Mesothelial cell of epicardium (in vitro differentiated cells): Measurements from ENCODE around the gene MUCL1. TPM values are rescaled to one million over a fixed set of nuclear protein-coding genes. Genes with fewer than 3 reads are reported as not detected.
"Not testable (repeated sequence)": the region's sequence is repeated elsewhere in the genome, so short reads cannot be mapped to it uniquely, and the experiment has no call there.

Source experiments
- DNase-seq, 2 experiments: peaks; one replicate each; pipeline ENCODE4 v3.0.0; 2021; ENCODE audit warnings: low spot score in 2 of 2; ENCODE audit not compliant: unreplicated experiment in 2 of 2
- H3K27ac Mint-ChIP-seq: 2 replicates; pipeline ENCODE4 v1.8.0; 2021; ENCODE audit warnings: mixed read lengths
- H3K27me3 Mint-ChIP-seq: 2 replicates; pipeline ENCODE4 v1.8.0; 2021; ENCODE audit warnings: low read depth, mixed read lengths
- H3K36me3 Mint-ChIP-seq: 2 replicates; pipeline ENCODE4 v1.8.0; 2021; ENCODE audit warnings: mixed read lengths
- H3K4me1 Mint-ChIP-seq: 2 replicates; pipeline ENCODE4 v1.8.0; 2021; ENCODE audit warnings: mixed read lengths
- H3K4me3 Mint-ChIP-seq: 2 replicates; pipeline ENCODE4 v1.8.0; 2021; ENCODE audit warnings: mild to moderate bottlenecking, moderate library complexity, mixed read lengths
- H3K9me3 Mint-ChIP-seq: 2 replicates; pipeline ENCODE4 v1.8.0; 2021; ENCODE audit warnings: mixed read lengths
- total RNA-seq: library from RNA; stranded (reverse); gene quantifications from 3 replicates; pipeline ENCODE4 v1.2.1, GENCODE V29; 2021
- TF ChIP-seq, protein P1 (sequence below): fragments of 200-600 bp; sonication (generic); IDR thresholded peaks from one replicate; pipeline ENCODE4 v1.5.0; 2021; ENCODE audit warnings: antibody characterized with exemption; ENCODE audit not compliant: unreplicated experiment

The MUCL1 gene
- total RNA-seq, 1 donor from 2014 or later: not detected

DNA sequence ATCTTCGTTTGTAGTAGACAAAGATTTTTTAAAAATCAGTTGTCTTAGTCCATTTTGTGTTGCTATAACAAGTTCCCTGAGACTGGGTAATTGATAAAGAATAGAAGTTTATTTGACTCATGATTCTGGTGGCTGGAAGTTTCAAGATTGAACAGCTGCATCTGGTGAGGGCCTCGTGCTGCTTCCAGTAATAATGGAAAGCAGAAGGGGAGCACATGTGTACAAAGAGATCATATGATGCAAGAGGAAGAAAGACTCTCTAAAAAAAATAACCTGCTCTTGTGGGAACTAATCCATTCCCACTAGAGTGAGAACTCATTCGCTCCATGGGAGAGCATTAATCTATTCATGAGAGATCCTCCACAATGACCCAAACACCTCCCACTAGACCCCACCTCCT lies 24.8 kb downstream of the MUCL1 start:
- TF ChIP-seq, protein P1, sequence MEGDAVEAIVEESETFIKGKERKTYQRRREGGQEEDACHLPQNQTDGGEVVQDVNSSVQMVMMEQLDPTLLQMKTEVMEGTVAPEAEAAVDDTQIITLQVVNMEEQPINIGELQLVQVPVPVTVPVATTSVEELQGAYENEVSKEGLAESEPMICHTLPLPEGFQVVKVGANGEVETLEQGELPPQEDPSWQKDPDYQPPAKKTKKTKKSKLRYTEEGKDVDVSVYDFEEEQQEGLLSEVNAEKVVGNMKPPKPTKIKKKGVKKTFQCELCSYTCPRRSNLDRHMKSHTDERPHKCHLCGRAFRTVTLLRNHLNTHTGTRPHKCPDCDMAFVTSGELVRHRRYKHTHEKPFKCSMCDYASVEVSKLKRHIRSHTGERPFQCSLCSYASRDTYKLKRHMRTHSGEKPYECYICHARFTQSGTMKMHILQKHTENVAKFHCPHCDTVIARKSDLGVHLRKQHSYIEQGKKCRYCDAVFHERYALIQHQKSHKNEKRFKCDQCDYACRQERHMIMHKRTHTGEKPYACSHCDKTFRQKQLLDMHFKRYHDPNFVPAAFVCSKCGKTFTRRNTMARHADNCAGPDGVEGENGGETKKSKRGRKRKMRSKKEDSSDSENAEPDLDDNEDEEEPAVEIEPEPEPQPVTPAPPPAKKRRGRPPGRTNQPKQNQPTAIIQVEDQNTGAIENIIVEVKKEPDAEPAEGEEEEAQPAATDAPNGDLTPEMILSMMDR: no peak

DNA sequence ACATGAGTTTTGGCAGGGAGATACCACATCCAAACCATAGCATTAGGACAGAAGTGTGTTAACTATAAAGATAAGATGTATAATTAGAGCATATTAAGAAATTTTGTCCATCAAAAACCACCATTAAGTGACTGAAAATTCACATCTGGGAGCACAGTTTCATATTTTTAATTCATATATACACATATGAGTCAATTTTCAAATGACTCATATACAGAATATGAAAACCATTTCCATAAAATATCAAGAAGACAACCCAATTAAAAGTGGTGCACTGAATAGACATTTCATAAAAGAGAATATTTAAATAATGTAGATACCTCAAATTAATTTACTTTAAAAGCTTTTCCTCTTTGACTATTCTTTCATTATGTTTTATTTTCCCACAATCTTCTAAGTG lies 25.3 kb downstream of the MUCL1 start:
- H3K27me3 Mint-ChIP-seq: no peaks in the 10 kb centered on the region
- TF ChIP-seq, protein P1: no peak
- no peak overlapping the region for H3K4me3 Mint-ChIP-seq
- no peak for DNase-seq
- H3K36me3 Mint-ChIP-seq: no peaks in the 10 kb centered on the region
- no peaks in the 10 kb centered on the region for H3K4me1 Mint-ChIP-seq
- no peak overlapping the region for H3K27ac Mint-ChIP-seq
- H3K9me3 Mint-ChIP-seq: no peaks in the 10 kb centered on the region

More for the DNA sequence above, 24.8 kb downstream of the MUCL1 start:
- no peak for DNase-seq
- H3K27me3 Mint-ChIP-seq: no peaks in the 10 kb centered on the region
- H3K9me3 Mint-ChIP-seq: no peaks in the 10 kb centered on the region
- no peak overlapping the region for H3K27ac Mint-ChIP-seq
- no peaks in the 10 kb centered on the region for H3K4me1 Mint-ChIP-seq
- H3K36me3 Mint-ChIP-seq: no peaks in the 10 kb centered on the region
- H3K4me3 Mint-ChIP-seq: no peak overlapping the region

DNA sequence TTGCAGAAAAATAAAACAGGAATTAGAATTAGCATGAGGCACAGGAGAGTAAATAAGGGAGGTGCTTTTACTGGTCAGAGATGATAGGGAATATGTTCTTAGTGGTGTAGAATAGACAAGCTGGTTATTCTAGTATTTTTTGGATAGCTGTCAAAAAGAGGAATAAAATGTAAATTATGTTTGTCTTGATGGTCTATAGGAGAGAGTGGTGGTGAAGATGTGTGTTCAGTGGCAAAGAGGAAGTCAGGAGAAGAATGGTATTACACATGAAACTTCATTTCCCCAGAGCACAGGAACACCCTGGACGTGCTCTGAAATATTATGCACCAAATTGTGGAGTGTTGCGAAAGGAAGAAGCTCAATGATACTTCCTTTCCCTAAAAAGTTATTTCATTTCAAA lies 27.8 kb downstream of the MUCL1 start:
- no peak for DNase-seq
- H3K9me3 Mint-ChIP-seq: no peaks in the 10 kb centered on the region
- no peaks in the 10 kb centered on the region for H3K36me3 Mint-ChIP-seq
- TF ChIP-seq, protein P1: no peak
- no peak overlapping the region for H3K4me3 Mint-ChIP-seq
- H3K27ac Mint-ChIP-seq: no peak overlapping the region
- H3K4me1 Mint-ChIP-seq: no peaks in the 10 kb centered on the region
- no peaks in the 10 kb centered on the region for H3K27me3 Mint-ChIP-seq

DNA sequence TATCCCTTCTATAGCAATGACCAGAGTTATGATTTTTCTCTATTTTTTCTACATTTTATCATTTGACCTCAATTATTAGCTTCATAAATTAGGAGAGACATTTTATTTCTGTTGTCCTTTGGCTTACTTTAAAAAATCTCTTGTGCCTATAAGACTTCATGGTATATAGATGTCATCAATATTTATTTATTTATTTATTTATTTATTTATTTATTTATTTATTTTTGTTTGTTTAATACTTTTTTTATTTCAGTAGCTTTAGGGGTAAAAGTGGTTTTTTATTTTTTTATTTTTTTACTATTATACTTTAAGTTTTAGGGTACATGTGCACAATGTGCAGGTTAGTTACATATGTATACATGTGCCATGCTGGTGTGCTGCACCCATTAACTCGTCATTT lies 28.3 kb downstream of the MUCL1 start:
- H3K4me1 Mint-ChIP-seq, H3K9me3 Mint-ChIP-seq, H3K27ac Mint-ChIP-seq, DNase-seq, H3K36me3 Mint-ChIP-seq, H3K4me3 Mint-ChIP-seq, H3K27me3 Mint-ChIP-seq: not testable (repeated sequence)

DNA sequence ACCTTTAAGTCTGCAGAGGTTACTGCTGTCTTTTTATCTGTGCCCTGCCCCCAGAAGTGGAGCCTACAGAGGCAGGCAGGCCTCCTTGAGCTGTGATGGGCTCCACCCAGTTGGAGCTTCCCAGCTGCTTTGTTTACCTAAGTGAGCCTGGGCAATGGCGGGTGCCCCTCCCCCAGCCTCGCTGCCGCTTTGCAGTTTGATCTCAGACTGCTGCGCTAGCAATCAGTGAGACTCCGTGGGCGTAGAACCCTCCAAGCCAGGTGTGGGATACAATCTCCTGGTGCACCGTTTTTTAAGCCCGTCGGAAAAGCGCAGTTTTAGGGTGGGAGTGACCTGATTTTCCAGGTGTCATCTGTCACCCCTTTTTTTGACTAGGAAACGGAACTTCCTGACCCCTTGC lies 34.1 kb downstream of the MUCL1 start:
- not testable (repeated sequence) for H3K27me3 Mint-ChIP-seq, H3K27ac Mint-ChIP-seq, H3K4me1 Mint-ChIP-seq, H3K9me3 Mint-ChIP-seq, H3K36me3 Mint-ChIP-seq
- peak in 1 of 2 experiments; percentile 36 for DNase-seq
- peak overlapping the region; percentile 2 for H3K4me3 Mint-ChIP-seq

DNA sequence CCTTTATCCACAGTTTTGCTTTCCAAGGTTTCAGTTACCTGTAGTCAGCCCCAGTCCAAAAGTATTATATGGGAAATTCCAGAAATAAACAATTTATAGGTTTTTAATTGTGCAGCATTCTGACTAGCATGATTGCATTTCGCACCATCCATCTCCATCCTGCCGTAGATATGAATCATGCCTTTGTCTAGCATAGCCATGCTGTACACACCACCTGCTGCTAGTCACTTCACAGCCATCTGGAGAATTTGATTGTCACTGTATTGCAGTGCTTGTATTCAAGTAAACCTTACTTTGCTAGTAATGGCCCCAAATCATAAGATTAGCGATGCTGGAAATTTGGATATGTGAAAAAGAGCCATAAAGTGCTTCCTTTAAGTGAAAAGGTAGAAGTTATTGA lies 36.0 kb downstream of the MUCL1 start:
- Mint-ChIP-seq H3K36me3 (no peaks in the 10 kb centered on the region), H3K4me1 (no peaks in the 10 kb centered on the region), H3K4me3 (no peak overlapping the region), H3K9me3 (no peaks in the 10 kb centered on the region), H3K27me3 (no peaks in the 10 kb centered on the region), H3K27ac (no peak overlapping the region)
- DNase-seq: no peak
- TF ChIP-seq, protein P1: no peak
